Measurements from ENCODE around the gene GMPS. TPM values are rescaled to one million over a fixed set of nuclear protein-coding genes. Genes with fewer than 3 reads are reported as not detected.

The GMPS gene
- total and polyA plus RNA-seq, 2 of the 4 experiments (the other 2 are of a cell fraction): 33.9 to 52.5 TPM

- in situ Hi-C loops (cut with MboI; ENCODE audit: low sequenced_read_pairs): no loop called here
- no peak overlapping the region for H3K9ac ChIP-seq (ENCODE audit: low read depth, low read length)
- no peak overlapping the region for H4K91ac ChIP-seq (ENCODE audit: insufficient read depth, low read depth, low read length)
- H4K8ac ChIP-seq (ENCODE audit: low read depth in 2 of 2, low read length in 2 of 2): no peak overlapping the region
- no peak overlapping the region for H3K18ac ChIP-seq (ENCODE audit: low read depth, low read length)
- no peak overlapping the region for H3K27ac ChIP-seq (ENCODE audit: insufficient read depth, low read length)
- H3K14ac ChIP-seq (replicated peaks; ENCODE audit: low read depth, low read length): no peak overlapping the region
- no TSS peak for BruUV-seq (replicated peaks)
- DNase-seq (no peak), ATAC-seq (ENCODE audit: low read depth) (no peak)
- no peak overlapping the region for H3K23ac ChIP-seq (ENCODE audit: low read depth, low read length)
- no peaks in the 10 kb centered on the region for H3K9me3 ChIP-seq (ENCODE audit: control insufficient read depth, insufficient read depth, low read length)
- H2AK5ac ChIP-seq (ENCODE audit: low read depth, low read length): no peak overlapping the region
- H3K4me3 ChIP-seq (ENCODE audit: insufficient read depth, low read depth, low read length): no peak overlapping the region
- no peak overlapping the region for H3K4me2 ChIP-seq (ENCODE audit: low read depth, low read length)
- H3K56ac ChIP-seq (ENCODE audit: extremely low read depth, insufficient read depth, low read length): no peak overlapping the region
- H4K5ac ChIP-seq (ENCODE audit: low read depth, low read length): no peak overlapping the region
- H3K4me1 ChIP-seq (ENCODE audit: control insufficient read depth, insufficient read depth, low read length): no peaks in the 10 kb centered on the region
- no peaks in the 10 kb centered on the region for H3K79me1 ChIP-seq (ENCODE audit: low read depth in 1 of 2, low read length in 2 of 2)
- POLR2A ChIA-PET (ENCODE audit: unreplicated experiment): no interaction called here
- H2BK20ac ChIP-seq (ENCODE audit: low read depth, low read length): no peak overlapping the region
- CTCF ChIA-PET: no interaction called here
- H2AFZ ChIP-seq (replicated peaks; ENCODE audit: low read length, poor library complexity): no peak overlapping the region
- H3K9me1 ChIP-seq (ENCODE audit: insufficient read depth, low read length): no peaks in the 10 kb centered on the region
- H2BK15ac ChIP-seq (ENCODE audit: low read depth, low read length): no peak overlapping the region
- H4K20me1 ChIP-seq (ENCODE audit: insufficient read depth, low read length): no peaks in the 10 kb centered on the region
- H2BK120ac ChIP-seq (ENCODE audit: low read depth, low read length): no peak overlapping the region
- no peak overlapping the region for H2BK5ac ChIP-seq (ENCODE audit: low read depth, low read length, poor library complexity, severe bottlenecking)
- no peaks in the 10 kb centered on the region for H3K36me3 ChIP-seq (ENCODE audit: control insufficient read depth, insufficient read depth, low read length)
- intact Hi-C loops (cut with micrococcal nuclease): no loop called here
- TF ChIP-seq NFE2L2 (IDR thresholded peaks at IDR 0.05; ENCODE audit: low read depth, low read length) (no peak), CEBPB (IDR thresholded peaks at IDR 0.05; ENCODE audit: low read depth, low read length) (no peak), MAFK (IDR thresholded peaks at IDR 0.05; ENCODE audit: low read depth, low read length) (no peak), MAZ (IDR thresholded peaks at IDR 0.05; ENCODE audit: borderline replicate concordance, low read depth, low read length) (no peak), RFX5 (IDR thresholded peaks at IDR 0.05; ENCODE audit: low read depth, low read length) (no peak), USF2 (IDR thresholded peaks at IDR 0.05; ENCODE audit: low read depth, low read length) (no peak), MXI1 (IDR thresholded peaks at IDR 0.05; ENCODE audit: borderline replicate concordance, low read depth, low read length) (no peak), RCOR1 (IDR thresholded peaks at IDR 0.05; ENCODE audit: insufficient replicate concordance, low read length) (no peak)
- 100% methylated on average over 2 of the region's 12 CpGs; no CpG with 5 or more reads in 1 of the 2 experiments for WGBS, 2 experiments (ENCODE audit: extremely low coverage in 2 of 2, insufficient read length in 1 of 2)
- no peak overlapping the region for H2AK9ac ChIP-seq (replicated peaks; ENCODE audit: low read depth, low read length, poor library complexity)
- dilution Hi-C loops (cut with HindIII; ENCODE audit: low sequenced_read_pairs, unreplicated experiment): no loop called here
- no peak overlapping the region for H3K4ac ChIP-seq (ENCODE audit: low read depth, low read length)
- no peaks in the 10 kb centered on the region for H3K27me3 ChIP-seq (ENCODE audit: control insufficient read depth, insufficient read depth, low read length)
Measured at GRCh38 chr3:155863072-155863784, 7.2 kb upstream of the GMPS start.
